NCI-H226 (cell line): ENCODE measurements around the gene F8.
"Not testable (repeated sequence)": the region's sequence is repeated elsewhere in the genome, so short reads cannot be mapped to it uniquely, and the experiment has no call there.

Experiments used
- DNase-seq: peaks from one replicate; pipeline ENCODE4 v3.0.0-alpha.2; 2015

The F8 gene

DNA sequence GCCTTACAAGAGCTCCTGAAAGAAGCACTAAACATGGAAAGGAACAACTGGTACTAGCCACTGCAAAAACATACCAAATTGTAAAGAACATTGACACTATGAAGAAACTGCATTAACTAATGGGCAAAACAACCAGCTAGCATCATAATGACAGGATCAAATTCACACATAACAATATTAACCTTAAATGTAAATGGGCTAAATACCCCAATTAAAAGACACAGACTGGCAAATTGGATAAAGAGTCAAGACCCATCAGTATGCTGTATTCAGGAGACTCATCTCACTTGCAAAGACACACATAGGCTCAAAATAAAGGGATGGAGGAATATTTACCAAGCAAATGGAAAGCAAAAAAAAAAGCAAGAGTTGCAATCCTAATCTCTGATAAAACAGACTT is 154.0 kb downstream of the F8 start:
- DNase-seq: not testable (repeated sequence)

- DNase-seq: peak; percentile 66
These were observed 167.3 kb downstream of the F8 start for GRCh38 chrX:154855256-154855655.

- DNase-seq: no peak
These were observed 171.4 kb downstream of the F8 start for GRCh38 chrX:154850957-154851611.

DNA sequence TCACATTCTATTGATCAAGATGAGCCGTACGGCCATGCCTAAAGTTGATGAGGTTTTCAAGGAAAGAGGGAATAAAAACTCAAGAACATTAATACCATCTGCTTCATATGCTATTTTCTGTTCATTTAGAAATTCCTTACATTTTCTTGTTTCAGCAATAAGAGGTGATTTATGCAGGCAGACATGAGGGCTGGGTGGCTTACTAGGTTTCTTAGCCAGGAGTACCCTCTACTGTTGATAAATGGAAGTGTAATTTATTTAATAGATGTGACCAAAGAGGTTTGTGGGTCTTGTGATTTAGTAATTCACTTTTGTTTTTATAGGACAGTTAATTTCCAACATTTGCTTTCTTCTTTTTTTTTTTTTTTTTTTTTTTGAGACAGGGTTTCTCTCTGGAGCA is 181.7 kb downstream of the F8 start:
- DNase-seq: peak; percentile 8

DNA sequence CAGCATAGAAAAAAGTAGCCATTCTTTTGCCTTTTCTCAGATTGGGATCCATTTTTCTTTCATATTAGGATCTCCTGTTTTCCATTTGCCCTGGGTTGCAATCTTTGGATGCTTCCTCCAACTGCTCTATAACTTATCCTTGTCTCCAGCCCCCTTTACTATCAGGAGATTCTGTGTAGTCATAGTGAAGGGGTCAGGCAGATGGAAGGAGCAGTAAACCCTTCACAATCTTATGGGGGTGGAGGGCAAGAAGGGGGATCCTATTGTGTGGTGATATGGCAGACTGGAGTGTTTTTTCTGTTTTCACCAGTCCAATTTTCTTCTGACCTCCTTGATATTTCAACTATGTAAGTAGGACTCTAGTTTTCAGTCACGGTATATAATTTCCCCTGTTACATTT is 186.4 kb downstream of the F8 start:
- no peak for DNase-seq

- DNase-seq: no peak
These were observed 188.0 kb downstream of the F8 start, which contains the start of gene SMIM9 for GRCh38 chrX:154834562-154834961. Gene SMIM9, minus strand, starts transcription at chrX:154834662. Its CDS starts 3,806 bp downstream, at chrX:154830856.

DNA sequence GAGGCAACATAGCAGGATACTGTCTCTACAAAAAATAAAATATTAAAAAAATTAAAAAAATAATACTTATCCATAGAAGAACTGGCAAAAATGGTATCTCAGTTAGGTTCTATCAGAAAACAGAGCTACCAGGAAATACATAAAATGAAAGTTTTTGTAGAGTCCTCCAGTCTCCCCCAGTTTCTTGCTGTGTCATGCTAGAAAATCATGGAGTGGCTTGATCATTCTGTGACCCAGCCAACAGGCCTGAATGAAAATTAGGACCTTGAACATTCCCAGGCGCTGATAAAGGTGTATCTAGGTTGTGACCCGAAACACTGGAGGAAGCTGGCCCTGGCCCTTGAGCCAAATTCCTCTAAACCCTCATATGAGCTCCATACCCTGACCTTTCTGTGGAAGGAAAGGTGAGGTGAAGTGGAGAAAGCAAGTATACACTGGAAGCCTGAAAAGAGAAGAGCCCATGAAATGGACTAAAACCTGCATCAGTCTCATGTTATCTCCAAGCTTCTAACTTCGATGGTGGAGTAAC is 188.7 kb downstream of the F8 start:
- DNase-seq: no peak

DNA sequence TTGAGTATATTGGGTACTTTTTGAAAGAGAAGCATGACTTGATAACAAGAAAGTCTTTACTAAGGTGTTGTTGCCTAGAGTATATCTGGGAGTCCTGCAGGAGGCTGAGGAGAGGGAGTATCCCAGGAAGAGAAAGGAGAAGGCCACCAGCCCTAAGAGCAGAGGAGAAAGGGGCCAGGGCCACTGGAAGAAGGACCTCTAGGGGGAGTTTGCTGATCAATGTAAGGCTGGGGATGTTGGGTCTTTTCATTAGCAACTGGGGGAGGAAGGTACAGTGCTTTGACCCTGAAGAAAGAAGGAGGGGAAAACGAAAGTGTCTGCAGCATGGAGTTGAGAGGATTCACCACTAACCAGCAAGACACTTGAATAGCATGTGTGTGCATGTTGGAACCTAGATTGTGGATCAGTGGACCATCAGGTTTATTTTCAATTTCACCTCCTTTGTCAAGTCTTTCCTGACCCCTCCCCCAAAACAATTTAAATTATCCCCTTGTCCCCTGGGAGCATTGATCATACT is 192.5 kb downstream of the F8 start:
- no peak for DNase-seq

DNA sequence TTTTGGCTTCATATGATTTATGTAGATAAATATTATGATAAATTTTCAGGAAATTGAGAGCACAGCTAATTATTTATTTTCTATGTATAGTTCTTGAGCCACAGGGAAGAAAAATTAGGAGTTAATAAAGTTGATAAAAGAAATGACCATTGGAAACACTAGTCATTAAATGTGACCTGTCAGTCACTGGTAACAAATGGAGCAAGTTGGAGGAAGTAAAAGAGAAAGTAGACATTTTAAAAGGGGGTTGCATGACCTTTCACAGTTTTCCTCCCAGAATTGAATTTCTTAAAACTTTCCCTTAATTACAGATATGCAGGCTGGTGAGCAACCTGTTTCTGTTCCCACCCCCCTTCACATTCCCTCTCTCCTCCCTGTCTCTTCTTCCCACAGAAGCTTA is 193.4 kb downstream of the F8 start:
- DNase-seq: no peak

GRCh38 chrX:154828016-154828408 is 194.5 kb downstream of the F8 start:
- DNase-seq: no peak

DNA sequence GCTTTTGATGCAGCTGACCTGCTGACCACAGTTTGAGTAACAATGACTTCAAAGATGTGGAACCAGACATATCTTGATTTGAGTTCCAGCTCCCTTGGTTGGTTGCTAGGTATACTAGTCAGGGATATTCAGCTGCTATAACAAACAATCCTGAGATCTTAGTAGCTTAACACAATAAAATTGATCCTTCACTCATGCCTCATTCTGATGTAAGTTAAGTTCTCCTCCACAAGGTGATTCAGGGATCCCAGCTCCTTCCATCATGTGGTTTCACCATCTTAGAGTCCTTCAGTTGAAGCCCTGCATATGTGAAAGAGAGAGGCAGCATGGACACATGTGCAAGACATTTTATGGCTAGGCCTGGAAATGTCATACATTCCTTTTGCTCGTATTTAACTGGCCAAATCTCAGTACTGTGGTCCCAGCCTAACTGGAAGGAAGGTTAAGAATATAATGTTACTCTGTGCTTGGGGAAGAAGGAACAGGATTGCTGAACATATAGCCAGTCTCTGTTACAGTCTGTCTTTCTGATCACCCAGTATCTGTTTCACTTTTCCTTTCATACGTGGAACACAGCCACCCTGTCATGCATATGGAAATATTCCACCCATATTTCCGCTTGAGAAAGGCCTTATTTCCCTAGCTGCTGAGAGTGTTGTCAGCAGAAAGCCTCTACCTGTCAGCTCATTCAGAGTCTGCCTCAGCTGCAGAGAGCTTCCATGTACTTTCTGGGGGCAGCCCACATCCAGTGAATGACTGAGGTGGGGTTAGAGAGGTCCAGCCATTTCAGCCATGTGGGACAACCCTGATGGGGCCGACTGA is 195.1 kb downstream of the F8 start:
- DNase-seq: no peak

DNA sequence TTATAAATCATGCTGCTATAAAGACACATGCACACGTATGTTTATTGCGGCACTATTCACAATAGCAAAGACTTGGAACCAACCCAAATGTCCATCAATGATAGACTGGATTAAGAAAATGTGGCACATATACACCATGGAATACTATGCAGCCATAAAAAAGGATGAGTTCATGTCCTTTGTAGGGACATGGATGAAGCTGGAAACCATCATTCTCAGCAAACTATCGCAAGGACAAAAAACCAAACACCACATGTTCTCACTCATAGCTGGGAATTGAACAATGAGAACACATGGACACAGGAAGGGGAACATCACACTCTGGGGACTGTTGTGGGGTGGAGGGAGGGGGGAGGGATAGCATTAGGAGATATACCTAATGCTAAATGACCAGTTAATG is 196.9 kb downstream of the F8 start:
- not testable (repeated sequence) for DNase-seq

- no peak for DNase-seq
These were observed 197.9 kb downstream of the F8 start for GRCh38 chrX:154824638-154825037.

GRCh38 chrX:154822029-154822428 is 200.5 kb downstream of the F8 start:
- DNase-seq: no peak

DNA sequence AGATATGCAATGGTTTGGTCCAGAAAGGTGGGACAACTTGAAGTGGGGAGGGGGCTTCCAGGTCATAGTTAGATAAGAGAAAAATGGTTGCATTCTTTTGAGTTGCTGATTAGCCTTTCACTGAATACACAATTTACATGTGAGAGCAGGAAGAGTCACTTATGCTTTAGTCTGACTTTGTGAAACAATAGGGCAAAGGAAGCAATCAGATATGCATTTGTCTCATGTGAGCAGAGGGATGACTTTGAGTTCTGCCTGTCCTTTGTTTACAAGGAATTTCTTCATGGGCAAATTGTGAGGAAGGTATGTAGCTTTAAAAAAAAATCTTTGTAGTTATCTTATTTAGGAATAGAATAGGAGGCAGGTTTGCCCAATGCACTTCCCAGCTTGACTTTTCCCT is 201.0 kb downstream of the F8 start:
- DNase-seq: no peak

GRCh38 chrX:154819771-154820341 is 202.7 kb downstream of the F8 start:
- DNase-seq: no peak

DNA sequence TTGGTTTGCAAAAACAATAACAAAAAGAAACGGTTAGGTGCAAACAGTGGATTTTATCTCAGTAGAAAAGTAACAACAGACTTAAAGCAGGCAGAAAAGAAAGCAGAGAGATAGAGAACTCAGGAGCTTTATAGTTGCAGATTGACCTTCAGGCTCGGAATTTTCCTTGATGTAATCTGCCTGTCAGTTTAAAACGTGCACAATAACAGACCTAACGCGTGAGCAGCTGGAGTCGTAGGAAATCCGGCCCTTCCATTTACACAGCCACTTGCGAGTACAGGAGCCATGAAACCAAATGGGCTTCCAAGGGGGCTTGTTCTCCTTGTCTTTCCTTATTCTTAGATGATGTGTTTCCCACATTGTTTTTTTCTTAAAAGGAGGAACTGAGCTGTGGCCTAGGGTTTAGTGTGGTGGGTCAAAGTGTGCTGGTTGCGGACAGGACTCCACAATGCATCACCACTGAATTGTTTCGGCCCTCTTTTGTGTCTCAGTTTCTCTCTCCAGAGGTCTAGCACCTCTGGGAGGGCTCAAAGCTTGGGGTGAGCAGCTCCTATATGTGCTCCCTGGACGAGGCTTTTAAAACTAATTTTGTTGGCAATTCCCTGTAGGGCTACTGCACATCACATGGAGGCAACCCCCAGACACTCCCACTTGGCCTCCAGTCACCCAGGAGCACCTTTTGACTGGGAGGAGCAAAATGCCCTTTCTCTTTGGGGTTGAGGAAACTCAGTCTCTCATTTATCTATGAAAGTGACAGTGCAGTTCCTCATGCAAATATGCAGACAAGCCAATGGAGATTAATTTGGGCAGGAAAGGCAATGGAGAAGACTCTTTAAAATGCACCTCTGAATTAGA is 203.4 kb downstream of the F8 start:
- DNase-seq: no peak

DNA sequence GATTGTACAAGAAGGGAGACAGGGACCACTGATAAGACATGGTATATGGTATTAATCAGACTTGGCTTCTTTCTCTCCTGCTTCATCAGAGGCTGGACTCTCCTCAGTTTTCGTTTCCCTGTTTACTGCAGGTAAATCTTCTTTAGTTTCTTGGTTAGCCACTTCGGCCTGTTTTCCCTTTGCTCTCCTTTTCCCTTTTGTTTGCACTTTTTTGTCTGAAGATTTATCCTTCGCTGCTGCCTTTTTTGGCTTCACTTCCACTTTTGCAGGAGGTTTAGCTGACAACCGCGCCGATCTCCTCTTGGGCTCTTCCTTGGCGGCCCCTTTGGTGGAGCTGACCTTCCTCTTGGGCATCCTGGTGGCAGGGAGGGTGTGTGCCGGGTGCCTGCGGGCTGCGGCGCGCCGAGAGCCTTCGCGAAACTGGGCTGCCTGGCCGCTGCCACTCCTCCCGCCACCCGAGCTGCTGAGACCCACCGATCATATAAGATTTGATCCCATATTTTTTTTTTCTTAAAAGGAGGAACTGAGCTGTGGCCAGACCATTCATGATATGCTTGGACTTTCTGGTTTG is 205.4 kb downstream of the F8 start:
- DNase-seq: not testable (repeated sequence)

DNA sequence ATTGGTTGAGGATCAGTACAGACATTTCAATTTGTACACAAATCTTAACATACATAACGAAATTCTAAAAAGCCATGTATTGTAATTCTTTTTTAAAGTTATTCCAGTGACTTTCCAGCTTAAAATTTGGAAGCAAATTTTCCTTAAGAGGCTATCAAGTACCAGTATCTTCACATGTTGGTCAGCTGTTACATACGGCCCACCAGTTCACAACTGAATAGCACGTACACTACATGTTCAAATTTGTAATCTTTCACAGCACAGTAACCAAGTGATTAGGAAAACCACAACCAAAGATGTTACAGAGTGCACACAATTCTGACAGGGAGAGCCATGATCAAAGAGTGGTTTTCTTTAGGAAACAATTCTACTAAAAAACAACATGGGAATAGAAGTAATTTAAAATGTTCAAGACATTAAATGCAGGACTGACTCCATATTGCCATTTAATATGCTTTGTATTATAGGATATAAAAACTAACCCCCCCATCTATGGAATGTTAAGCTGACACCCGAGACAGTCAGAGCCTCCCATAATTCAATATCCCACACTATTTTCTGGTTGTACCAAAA is 206.1 kb downstream of the F8 start:
- not testable (repeated sequence) for DNase-seq

GRCh38 chrX:154815274-154815818 is 207.2 kb downstream of the F8 start:
- DNase-seq: no peak

- no peak for DNase-seq
These were observed 208.7 kb downstream of the F8 start for GRCh38 chrX:154813801-154814200.
